Stimulated activated effector memory CD8-positive, alpha-beta T cell treated with anti-CD3 and anti-CD28 coated beads, Interleukin-12 subunit alpha, Interleukin-12 subunit beta, amount 100 ng/mL, for 72 hours (primary cell): ENCODE measurements around the gene ADAMTS16.

Experiments
- ATAC-seq: fragments of 150-1000 bp; cut with Tn5 transposase; 2 replicates; pipeline ENCODE4 v1.10.0; 2021
- DNase-seq, 2 donors: peaks; one replicate each; pipeline ENCODE4 v3.0.0; 2021 to 2022; ENCODE audit warnings: low spot score in 2 of 2
- H3K27ac Mint-ChIP-seq: one replicate; pipeline ENCODE4 v1.8.0; 2022; ENCODE audit warnings: mild to moderate bottlenecking, mixed read lengths
- H3K36me3 Mint-ChIP-seq: one replicate; pipeline ENCODE4 v1.8.0; 2022; ENCODE audit warnings: mild to moderate bottlenecking, mixed read lengths
- H3K4me1 Mint-ChIP-seq: one replicate; pipeline ENCODE4 v1.8.0; 2022; ENCODE audit warnings: mixed read lengths
- H3K4me3 Mint-ChIP-seq: one replicate; pipeline ENCODE4 v1.8.0; 2022; ENCODE audit warnings: mild to moderate bottlenecking, mixed read lengths
- H3K9me3 Mint-ChIP-seq: one replicate; pipeline ENCODE4 v1.8.0; 2022; ENCODE audit warnings: mixed read lengths

ADAMTS16 gene

DNA sequence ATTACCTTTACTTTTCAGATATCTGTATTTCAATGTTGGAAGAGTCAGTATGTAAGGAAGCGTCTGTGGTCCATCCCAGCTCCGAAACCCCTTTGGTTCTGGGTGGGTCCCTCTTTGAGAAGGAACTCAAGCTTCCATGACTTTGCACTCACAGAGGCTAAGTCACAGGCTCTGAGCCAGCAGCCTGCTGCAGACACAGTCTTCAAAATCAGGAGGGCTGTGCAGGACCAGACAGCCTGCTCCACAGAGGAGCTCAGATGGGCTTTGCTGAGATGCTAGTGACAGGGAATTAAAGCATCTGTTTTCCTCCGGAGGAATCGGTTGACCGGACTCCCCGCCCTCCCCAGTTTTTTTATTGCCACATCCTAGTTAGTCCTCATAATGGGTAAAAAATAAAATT is 155.9 kb downstream of the ADAMTS16 start:
- Mint-ChIP-seq H3K27ac (no peak overlapping the region), H3K4me1 (peaks cover 4% of the 10 kb centered on the region), H3K4me3 (no peak overlapping the region), H3K9me3 (peaks cover 14% of the 10 kb centered on the region), H3K36me3 (no peaks in the 10 kb centered on the region)
- no peak for DNase-seq
- no peak for ATAC-seq

GRCh38 chr5:5297432-5298067 is 157.4 kb downstream of the ADAMTS16 start:
- H3K4me1 Mint-ChIP-seq, result peaks cover 2% of the 10 kb centered on the region
- no peak overlapping the region for H3K27ac Mint-ChIP-seq
- ATAC-seq (no peak), DNase-seq (no peak)
- peaks cover 19% of the 10 kb centered on the region for H3K9me3 Mint-ChIP-seq
- H3K4me3 Mint-ChIP-seq, result no peak overlapping the region
- no peaks in the 10 kb centered on the region for H3K36me3 Mint-ChIP-seq

DNA sequence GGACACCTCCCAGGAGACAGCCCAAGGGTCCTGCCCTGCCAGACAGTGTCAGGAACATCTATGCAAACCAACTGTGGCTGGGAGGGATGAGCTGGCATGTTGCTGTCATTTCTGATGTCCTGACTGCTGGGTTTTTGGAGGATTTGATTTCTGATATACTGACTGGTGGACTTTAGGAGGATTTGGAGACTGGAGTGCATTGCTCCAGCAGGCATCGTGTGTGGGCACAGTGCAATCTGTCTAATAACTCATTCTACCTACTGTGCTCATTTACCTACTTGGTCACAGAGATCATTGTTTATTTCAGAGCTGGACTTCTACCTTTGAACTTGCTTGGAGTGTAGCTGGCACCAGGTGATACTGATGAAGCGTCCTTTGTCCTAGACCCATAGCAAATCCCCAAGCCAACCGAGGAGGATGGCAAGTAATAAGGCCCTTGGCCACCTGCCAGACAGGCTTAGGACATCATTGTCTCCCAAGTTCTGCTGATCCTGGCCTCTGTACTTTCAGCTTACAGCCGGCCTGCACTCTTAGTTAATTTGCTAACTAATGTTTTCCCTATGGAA is 158.0 kb downstream of the ADAMTS16 start:
- Mint-ChIP-seq H3K27ac (no peak overlapping the region), H3K9me3 (peaks cover 17% of the 10 kb centered on the region), H3K4me3 (no peak overlapping the region), H3K36me3 (no peaks in the 10 kb centered on the region), H3K4me1 (no peaks in the 10 kb centered on the region)
- ATAC-seq (no peak), DNase-seq (no peak)

GRCh38 chr5:5298841-5299541 is 158.9 kb downstream of the ADAMTS16 start:
- DNase-seq, result no peak

GRCh38 chr5:5301176-5301575 is 161.0 kb downstream of the ADAMTS16 start:
- DNase-seq (no peak), ATAC-seq (no peak)
- Mint-ChIP-seq H3K36me3 (no peaks in the 10 kb centered on the region), H3K4me1 (no peaks in the 10 kb centered on the region), H3K9me3 (peaks cover 13% of the 10 kb centered on the region), H3K4me3 (no peak overlapping the region), H3K27ac (no peak overlapping the region)

More at GRCh38 chr5:5298841-5299541, 158.9 kb downstream of the ADAMTS16 start:
- ATAC-seq, result no peak
- H3K9me3 Mint-ChIP-seq, result peaks cover 17% of the 10 kb centered on the region
- H3K36me3 Mint-ChIP-seq, result no peaks in the 10 kb centered on the region
- no peak overlapping the region for H3K4me3 Mint-ChIP-seq
- no peak overlapping the region for H3K27ac Mint-ChIP-seq
- H3K4me1 Mint-ChIP-seq, result no peaks in the 10 kb centered on the region

DNA sequence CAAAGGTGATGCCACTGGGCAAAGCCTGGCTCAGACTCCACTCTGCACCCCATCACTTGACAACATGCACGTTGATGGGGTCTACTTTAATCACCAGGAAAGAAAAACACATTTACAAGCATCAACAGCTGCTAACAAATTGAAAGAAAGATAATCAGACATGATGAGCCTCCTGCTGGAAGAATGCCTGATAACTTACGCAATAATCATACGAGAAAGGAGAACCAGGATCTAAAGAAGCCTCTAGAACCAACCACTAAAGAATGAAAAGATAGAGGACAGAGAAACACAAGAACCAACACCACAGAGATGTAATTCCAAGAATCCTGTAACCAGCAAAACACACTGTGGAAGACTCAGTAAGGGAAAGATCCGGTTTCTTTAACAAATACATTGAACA is 162.1 kb downstream of the ADAMTS16 start:
- Mint-ChIP-seq H3K4me3 (no peak overlapping the region), H3K4me1 (no peaks in the 10 kb centered on the region), H3K9me3 (peaks cover 13% of the 10 kb centered on the region), H3K27ac (no peak overlapping the region), H3K36me3 (no peaks in the 10 kb centered on the region)
- DNase-seq, result no peak
- no peak for ATAC-seq

GRCh38 chr5:5303242-5303641 is 163.1 kb downstream of the ADAMTS16 start:
- peak; percentile 8 for ATAC-seq
- Mint-ChIP-seq H3K36me3 (no peaks in the 10 kb centered on the region), H3K4me1 (no peaks in the 10 kb centered on the region), H3K27ac (no peak overlapping the region), H3K4me3 (no peak overlapping the region), H3K9me3 (peaks cover 13% of the 10 kb centered on the region)
- DNase-seq, result no peak

DNA sequence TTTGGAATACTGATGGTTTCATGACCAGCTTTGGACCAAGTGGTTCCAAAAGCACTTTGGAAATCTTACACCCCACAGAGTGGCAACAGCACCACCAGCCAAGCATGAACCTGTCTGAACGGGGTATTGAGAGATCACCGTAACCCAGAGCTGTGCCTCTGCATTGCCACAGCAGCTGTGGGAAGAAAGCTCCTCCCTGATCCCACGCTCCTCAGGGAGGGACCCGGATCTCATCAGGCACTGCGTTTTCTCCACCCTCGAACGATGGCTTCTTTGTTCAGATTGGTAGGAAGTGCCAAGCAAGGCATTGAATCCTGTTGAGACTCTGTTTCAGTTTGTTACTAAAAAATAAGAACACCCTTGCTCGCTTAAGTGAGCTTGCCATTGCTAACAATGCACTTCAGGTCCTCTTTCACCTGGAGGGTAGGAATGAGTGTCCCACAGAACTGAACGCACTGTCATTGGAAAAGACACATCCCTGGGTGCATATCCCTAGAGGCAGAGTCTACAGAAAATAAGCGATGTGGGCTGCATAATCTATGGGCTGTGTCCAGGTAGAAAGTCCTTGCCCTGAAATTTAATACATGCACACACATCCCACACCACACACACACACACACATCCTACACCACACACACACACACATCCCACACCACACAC is 164.4 kb downstream of the ADAMTS16 start:
- Mint-ChIP-seq H3K36me3 (no peaks in the 10 kb centered on the region), H3K4me3 (no peak overlapping the region)
- no peak for ATAC-seq

DNA sequence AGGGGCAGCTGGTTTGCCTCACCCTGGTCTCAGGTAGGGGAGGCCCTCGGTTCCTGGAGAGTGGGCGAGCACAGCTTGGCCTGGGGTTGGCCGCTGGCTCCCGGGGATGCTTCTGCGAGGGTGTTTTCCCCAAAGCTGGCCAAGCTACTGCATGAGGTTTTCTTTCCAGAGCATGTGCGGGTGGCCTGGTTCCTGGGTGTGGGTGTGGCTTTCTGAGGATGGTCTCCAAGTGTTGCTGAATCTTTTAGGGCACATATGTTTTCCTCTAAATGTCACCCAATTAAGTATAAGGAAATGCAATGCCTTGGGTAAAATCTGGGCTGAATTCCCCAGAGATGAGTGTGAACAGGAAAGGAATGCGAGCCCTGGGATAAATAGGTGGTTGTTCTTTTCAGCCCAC is 166.6 kb downstream of the ADAMTS16 start:
- H3K36me3 Mint-ChIP-seq, result no peaks in the 10 kb centered on the region
- H3K4me1 Mint-ChIP-seq, result no peaks in the 10 kb centered on the region
- H3K27ac Mint-ChIP-seq, result no peak overlapping the region
- H3K9me3 Mint-ChIP-seq, result peaks cover 10% of the 10 kb centered on the region
- H3K4me3 Mint-ChIP-seq, result no peak overlapping the region
- DNase-seq (no peak), ATAC-seq (no peak)

More for the DNA sequence above, 164.4 kb downstream of the ADAMTS16 start:
- DNase-seq, result no peak
- H3K9me3 Mint-ChIP-seq, result peaks cover 13% of the 10 kb centered on the region
- no peaks in the 10 kb centered on the region for H3K4me1 Mint-ChIP-seq
- no peak overlapping the region for H3K27ac Mint-ChIP-seq

- Mint-ChIP-seq H3K9me3 (peaks cover 4% of the 10 kb centered on the region), H3K27ac (no peak overlapping the region), H3K4me1 (no peaks in the 10 kb centered on the region), H3K4me3 (no peak overlapping the region), H3K36me3 (no peaks in the 10 kb centered on the region)
- DNase-seq (no peak), ATAC-seq (no peak)
Measured at GRCh38 chr5:5308319-5308718, 168.2 kb downstream of the ADAMTS16 start.

- Mint-ChIP-seq H3K4me1 (no peaks in the 10 kb centered on the region), H3K9me3 (peaks cover 4% of the 10 kb centered on the region), H3K36me3 (no peaks in the 10 kb centered on the region), H3K27ac (no peak overlapping the region), H3K4me3 (no peak overlapping the region)
- no peak for ATAC-seq
- DNase-seq, result no peak
Measured at GRCh38 chr5:5309645-5310044, 169.5 kb downstream of the ADAMTS16 start.

DNA sequence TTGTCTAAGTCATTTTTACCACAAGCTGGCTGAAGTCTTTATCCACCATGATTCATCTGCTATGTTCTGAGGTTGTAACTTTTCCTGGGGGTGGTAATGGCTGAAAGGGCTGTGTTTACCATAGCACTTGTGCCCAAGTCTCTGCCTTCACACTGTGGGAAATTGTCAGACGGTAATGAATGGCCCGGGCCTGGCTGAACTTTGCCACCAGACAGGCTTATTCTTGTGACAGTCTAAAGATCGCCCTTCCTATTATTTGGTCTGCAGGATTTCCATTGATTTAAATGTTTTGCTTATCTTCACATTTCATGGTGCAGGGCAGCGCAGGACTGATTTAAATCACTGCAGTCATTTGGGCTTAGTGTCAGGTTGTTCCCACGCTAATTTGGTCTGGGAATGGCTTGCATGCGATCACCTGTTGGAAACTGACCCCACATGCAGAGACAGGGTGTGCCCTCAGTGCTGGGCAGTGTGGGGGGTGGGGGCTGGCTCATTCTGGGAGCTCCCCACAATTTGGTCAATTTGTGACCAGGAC is 173.0 kb downstream of the ADAMTS16 start:
- no peaks in the 10 kb centered on the region for H3K9me3 Mint-ChIP-seq
- ATAC-seq, result no peak
- no peak overlapping the region for H3K27ac Mint-ChIP-seq

GRCh38 chr5:5314166-5314565 is 174.0 kb downstream of the ADAMTS16 start:
- no peak for DNase-seq
- Mint-ChIP-seq H3K4me1 (no peaks in the 10 kb centered on the region), H3K9me3 (peaks cover 4% of the 10 kb centered on the region), H3K36me3 (no peaks in the 10 kb centered on the region), H3K27ac (no peak overlapping the region), H3K4me3 (no peak overlapping the region)
- no peak for ATAC-seq

More for the DNA sequence above, 173.0 kb downstream of the ADAMTS16 start:
- Mint-ChIP-seq H3K4me3 (no peak overlapping the region), H3K4me1 (no peaks in the 10 kb centered on the region), H3K36me3 (no peaks in the 10 kb centered on the region)
- no peak for DNase-seq

GRCh38 chr5:5314626-5315025 is 174.5 kb downstream of the ADAMTS16 start:
- Mint-ChIP-seq H3K4me1 (no peaks in the 10 kb centered on the region), H3K9me3 (peaks cover 4% of the 10 kb centered on the region), H3K27ac (no peak overlapping the region), H3K36me3 (no peaks in the 10 kb centered on the region), H3K4me3 (no peak overlapping the region)
- DNase-seq (no peak), ATAC-seq (no peak)
